Stimulated activated CD8-positive, alpha-beta memory T cell treated with anti-CD3 and anti-CD28 coated beads, Interleukin-7, amount 100 ng/mL, for 1 hour (primary cell): ENCODE data around the gene PAFAH1B1.

ENCODE experiments used
- DNase-seq, 2 donors: peaks; one replicate each; pipeline ENCODE4 v3.0.0-alpha.2; 2020; ENCODE audit warnings: low read depth in 2 of 2

The PAFAH1B1 gene

GRCh38 chr17:2703181-2703580 lies 109.7 kb downstream of the PAFAH1B1 start:
- DNase-seq, result no peak

GRCh38 chr17:2703606-2704005 lies 110.2 kb downstream of the PAFAH1B1 start:
- no peak for DNase-seq

GRCh38 chr17:2704031-2704889 lies 110.8 kb downstream of the PAFAH1B1 start:
- DNase-seq, result no peak

DNA sequence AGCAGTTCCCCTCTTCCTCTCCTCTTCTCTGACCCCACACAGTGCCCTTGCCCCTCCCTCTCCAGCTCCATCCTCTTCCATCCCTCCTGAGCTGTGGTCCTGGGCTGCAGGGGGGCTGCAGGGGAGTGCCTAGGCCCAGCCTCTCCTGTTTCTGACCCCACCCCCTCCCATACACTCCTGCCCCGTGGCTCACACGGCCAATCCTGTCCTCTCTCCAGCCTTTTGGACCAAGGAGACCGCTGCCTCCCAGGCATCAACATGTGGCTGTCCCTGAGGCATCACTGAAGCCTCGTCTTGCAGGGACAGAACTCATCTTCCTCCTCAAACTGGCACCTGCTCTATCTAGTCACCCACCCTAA lies 111.4 kb downstream of the PAFAH1B1 start:
- no peak for DNase-seq

- no peak for DNase-seq
Observed at GRCh38 chr17:2705263-2705662, 111.8 kb downstream of the PAFAH1B1 start.

DNA sequence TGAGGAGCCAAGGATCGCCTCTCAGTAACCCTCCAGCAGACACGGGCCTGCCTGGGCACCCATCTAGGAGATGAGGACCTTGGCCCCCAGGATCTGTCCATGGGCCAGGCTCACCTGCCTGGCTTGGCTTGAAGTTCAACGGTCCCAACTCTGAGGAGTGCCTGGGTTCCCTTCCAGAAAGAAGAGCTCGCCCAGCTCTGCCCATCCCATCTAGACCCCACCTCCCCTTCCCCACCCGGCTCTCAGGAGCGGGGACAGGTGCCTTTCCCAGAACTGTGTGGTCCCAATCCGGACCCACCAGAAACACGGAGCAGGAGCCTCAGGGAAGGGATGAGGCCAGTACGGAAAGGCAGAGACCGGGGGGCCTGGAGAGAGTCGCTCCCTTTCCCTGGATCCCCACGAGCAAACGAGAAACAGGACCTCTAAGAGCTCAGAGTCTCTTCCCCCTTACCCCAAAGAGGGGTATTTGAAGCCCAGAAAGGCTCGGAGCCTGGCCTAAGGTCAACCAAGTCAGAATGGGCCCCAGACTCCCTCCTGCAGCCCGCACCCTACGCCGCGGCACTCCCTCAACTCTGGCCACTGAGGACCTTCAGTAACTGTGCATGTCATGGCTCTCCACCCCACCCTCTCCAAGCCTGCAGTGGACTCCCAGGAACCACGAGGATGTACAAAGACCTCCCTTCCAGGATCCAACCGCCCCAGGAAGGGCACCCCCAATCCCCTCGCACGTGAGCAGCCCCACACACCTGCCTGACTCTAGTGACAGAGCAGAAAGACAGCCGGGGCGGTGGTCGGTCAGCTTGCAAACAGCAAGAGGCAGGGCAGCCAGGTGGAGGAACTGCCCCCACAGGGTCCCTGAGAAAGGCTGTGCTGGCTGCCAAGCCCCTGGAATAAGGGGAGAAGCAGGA lies 112.7 kb downstream of the PAFAH1B1 start:
- DNase-seq, result no peak

GRCh38 chr17:2706911-2707510 lies 113.6 kb downstream of the PAFAH1B1 start:
- DNase-seq, result no peak

DNA sequence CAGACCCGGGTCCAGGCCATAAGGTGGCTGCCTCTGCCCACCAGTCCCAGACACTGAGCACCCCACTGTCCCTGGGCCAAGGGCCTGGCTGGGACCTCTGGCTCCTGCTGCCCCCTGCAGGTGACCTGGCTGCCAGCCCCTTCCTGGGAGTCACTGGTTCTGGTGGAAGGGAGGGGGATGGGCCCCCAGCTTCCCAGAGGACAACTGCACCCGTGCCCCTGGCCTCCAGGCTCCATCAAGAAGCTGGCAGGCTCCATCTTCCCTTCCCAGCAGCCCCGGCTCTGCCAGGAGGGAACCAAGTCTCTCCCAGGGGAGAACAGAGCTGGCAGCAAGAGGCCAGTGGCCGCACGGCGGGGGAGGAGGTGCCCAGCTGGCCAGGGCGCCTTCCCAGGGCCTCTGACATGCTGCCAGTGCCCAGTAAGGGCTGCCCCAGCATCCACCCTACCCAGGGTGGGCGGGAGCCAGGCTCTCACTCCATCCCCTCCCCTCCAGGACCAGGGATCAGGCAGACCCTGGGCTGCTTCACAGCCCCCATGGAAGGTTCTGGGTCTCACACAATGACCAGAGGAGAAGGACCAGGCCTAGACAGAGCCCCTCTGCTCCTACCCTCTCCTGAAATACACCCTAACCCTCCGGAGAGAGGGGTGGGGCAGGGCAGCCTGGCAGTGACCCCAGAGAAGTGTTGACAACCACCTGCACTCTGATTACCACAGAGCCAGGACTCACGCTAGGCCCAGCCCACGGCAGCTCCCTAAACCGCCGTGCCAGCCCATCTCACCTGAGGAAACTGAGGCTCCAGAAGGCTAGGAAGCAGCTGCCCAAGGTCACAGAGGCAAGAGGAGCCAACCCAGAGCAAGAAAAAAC lies 114.5 kb downstream of the PAFAH1B1 start:
- no peak for DNase-seq

DNA sequence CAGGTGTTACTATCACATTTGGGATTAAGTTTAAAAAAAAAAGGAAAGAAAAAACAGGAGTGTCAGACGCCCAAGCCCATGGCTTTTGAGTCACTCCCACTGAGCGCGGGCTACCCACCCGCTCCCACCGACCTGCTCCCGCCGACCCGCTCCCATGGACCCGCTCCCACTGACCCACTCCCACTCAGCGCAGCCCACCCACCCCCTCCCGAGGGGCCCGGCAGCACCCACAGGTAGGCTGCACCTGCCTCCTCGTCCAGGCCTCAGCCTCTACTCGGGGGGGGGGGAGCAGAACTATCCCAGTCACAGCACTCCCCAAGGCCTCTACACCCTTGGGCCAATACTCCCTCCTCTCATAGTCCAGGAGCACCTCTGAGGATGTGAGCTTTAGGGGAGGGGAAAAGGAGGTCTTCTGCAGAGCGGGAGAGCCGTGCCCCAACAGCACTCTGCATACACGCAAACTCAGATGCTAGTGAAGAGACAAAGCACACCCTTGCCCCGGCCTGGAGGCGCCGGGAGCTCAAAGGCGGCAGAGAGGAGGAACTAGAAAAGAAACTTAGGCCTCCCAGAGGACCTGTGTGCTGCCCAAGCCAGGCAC lies 115.2 kb downstream of the PAFAH1B1 start:
- no peak for DNase-seq

DNA sequence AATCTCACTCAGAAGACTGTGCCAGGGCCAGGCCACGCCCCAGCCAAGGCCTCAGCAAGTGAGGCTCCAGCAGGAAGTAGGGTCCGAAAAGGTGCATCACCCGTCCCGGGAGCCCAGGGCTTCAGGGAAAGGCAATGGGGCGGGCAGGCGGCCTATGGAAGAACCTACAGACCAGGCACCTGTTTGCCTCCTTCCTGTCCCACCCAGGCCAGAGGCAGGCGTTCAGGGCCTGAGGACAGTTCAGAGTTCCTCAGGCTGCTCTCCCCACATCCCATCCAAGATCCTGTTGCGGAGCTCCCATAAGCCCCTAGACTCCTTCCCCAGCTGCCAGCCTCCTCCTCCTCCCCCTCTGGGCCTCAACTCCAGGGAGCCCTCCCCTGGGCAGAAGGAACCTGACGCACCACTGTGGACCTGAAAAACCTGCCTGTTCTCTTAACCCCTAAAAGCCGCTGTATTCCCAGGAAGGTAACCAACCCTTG lies 115.8 kb downstream of the PAFAH1B1 start:
- no peak for DNase-seq

DNA sequence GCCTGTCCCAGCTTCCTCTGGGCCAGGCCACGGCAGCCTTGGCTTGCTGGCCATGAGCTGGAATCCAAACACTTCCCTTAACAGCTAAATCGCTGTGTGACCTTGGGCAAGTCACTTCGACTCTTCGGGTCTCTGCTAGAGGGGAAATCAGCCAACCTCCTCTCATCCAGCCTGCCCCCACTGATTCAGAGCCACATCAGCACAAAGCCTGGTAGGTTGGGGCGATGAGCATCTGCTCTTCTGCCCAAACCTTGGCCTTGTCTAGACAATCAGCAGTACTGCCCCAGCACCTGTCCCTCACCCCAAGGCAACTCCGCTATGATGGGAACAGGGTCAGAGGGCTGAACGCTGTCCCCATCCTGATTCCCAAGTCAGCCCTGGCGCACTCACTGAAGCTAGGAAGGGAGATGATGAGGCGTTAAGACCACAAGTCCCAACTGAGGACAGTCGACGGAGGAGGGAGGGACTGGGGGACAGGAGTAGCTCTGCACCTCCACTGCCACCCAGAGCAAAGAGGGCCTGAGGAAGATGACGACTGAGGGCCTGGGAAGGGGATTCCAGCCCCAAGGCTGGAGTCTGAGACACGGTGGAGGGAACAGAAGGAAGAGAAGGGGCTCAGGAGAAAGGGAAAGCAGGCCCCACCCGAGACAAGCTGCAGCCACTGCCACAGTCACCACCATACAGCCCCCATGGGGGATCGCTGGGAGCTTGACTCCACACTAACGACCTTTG lies 116.8 kb downstream of the PAFAH1B1 start:
- DNase-seq, result no peak

- no peak for DNase-seq
Observed at GRCh38 chr17:2710803-2711607, 117.6 kb downstream of the PAFAH1B1 start.

GRCh38 chr17:2711608-2712299 lies 118.3 kb downstream of the PAFAH1B1 start, which contains the start of gene CLUH:
Gene CLUH, minus strand, starts transcription at chr17:2711764. Its CDS starts 103 bp downstream, at chr17:2711661.
- peak; percentile 90 to 94 for DNase-seq

DNA sequence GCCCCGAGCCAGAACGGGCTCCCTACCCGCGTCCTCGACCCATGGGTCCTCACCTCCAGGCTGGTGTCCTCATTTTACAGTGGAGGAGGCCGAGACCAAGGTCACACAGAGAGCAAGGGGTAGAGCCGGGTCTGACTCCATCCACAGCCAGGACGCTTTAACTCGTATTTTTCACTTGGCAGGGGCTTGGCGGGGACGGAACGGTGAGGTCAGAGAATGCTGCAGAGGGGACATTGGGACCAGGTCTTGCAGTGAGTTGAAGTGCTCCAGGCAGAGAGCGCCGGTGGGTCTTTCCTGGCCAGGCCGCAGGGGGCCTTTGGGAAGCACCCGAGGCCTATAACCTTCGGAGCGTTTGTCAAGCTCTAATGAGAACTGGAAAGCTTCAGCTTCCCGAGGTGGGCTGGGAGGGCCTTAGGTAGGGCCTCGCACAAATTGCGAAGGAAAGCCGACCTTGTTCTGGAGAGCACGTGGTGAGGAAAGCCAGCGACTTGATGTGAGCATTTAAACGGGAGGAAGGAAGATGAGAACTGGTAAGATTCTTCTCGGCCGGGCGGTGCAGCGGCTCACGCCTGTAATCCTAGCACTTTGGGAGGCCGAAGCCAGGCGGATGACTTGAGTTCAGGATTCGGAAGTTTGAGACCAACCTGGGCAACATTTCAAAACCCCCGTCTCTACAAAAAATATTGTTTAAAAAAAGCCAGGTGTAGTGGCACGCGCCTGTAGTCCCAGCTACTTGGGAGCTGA lies 119.0 kb downstream of the PAFAH1B1 start:
- no peak for DNase-seq

DNA sequence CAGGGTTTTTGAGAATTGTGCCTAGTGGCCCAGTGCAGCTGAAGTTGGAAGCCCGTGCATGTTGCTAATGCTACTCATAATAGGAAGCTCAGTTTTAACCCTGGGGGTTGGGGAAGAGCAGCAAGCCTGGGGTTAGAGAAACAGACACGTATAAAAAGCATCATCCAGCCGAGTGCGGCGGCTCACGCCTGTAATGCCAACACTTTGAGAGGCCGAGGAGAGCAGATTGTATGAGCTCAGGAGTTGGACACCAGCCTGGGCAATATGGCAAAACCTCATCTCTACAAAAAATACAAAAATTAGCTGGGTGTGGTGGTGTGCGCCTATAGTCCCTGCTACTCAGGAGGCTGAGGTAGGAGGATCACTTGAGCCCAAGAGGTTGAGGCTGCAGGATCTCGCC lies 120.4 kb downstream of the PAFAH1B1 start:
- DNase-seq, result no peak

DNA sequence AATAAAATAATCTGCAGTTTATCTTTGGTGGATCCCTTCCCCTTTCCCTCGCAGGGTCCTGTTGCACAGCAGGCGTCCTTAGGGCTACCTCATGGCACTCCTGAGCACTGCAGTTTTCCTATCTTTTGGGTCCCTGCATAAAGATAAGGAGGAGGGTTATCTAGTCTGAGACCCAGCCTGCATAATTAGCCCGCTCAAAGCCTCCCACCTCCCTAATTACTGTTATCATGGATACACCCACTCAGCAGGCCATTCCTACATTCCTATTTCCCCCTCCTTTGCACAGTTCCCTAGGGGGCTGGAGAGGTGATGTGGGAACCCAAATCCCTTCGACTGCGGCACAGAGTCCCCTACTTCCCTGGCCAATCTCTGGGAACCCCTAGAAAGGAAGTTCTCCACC lies 123.2 kb downstream of the PAFAH1B1 start:
- DNase-seq, result no peak

DNA sequence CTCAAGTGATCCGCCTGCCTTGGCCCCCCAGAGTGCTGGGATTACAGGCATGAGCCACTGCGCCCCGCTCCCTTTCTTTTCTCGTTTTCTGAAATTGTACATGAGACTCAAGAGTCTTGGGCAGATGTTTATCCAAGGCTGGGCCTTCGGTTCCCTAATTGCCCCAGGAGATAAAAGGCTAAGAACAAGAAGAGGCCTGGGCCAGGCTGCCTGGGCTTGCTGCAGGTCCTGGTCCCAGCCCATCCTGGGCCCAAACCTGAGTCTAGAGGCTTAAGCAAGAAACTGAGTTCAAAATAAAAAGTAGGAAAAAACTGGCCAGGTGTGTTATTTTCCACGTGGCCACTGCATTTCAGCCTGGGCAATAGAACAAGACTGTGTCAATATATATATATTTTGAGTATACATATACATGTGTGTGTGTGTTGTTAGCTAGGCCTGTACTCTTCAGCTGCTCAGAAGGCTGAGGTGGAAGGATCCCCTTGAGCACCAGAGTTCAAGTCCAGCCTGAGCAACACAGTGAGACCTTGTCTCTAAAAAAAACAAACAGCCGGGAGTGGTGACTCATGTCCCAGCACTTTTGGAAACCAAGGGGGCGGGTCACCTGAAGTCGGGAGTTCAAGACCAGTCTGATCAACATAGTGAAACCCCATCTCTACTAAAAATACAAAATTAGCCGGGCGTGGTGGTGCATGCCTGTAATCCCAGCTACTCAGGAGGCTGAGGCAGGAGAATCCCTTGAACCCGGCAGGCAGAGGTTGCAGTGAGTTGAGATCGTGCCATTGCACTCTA lies 124.9 kb downstream of the PAFAH1B1 start:
- no peak for DNase-seq
